Common myeloid progenitor, CD34-positive (primary cell): Measurements from ENCODE around the gene TMEM121.

Experiments
- CTCF ChIA-PET: fragments of 350-600 bp; sonication (Branson Sonifier 250); formaldehyde crosslinking; loops from one replicate; lab custom pipeline; 2021; ENCODE audit warnings: antibody characterized with exemption; lab: Charles Lee
- POLR2A ChIA-PET: fragments of 350-600 bp; sonication (Branson Sonifier 250); formaldehyde crosslinking; loops from one replicate; lab custom pipeline; 2021; ENCODE audit warnings: antibody characterized with exemption; lab: Charles Lee
- DNase-seq, 3 donors: peaks; one replicate each; pipeline versions ENCODE4 v3.0.0 to v3.0.0-alpha.2; 2013
- H3K27ac ChIP-seq, 2 experiments: 1 replicate in 1 of 2; 2 replicates in 1 of 2; pipeline ENCODE4 v1.7.0; 2013; ENCODE audit warnings: inconsistent platforms in 2 of 2, low read length in 2 of 2, mild to moderate bottlenecking in 2 of 2, low read depth in 1 of 2, moderate library complexity in 1 of 2; ENCODE audit not compliant: severe bottlenecking in 2 of 2, insufficient read depth in 1 of 2, poor library complexity in 1 of 2
- H3K27me3 ChIP-seq, 5 experiments: replicated peaks in 2 of 5; 1 replicate in 3 of 5; 2 replicates in 2 of 5; pipeline versions ENCODE4 v1.6.1 to v1.7.0; 2013; ENCODE audit warnings: low read length in 4 of 5, mild to moderate bottlenecking in 2 of 5, moderate library complexity in 2 of 5, inconsistent platforms in 1 of 5; ENCODE audit not compliant: insufficient read depth in 5 of 5, control insufficient read depth in 4 of 5
- H3K36me3 ChIP-seq, 4 experiments: 1 replicate in 2 of 4; 2 replicates in 2 of 4; pipeline versions ENCODE4 v1.6.1 to v1.7.0; 2013; ENCODE audit warnings: low read length in 3 of 4, control low read depth in 1 of 4, mild to moderate bottlenecking in 1 of 4; ENCODE audit not compliant: control insufficient read depth in 4 of 4, insufficient read depth in 4 of 4
- H3K4me1 ChIP-seq, 4 experiments: 1 replicate in 3 of 4; 2 replicates in 1 of 4; pipeline versions ENCODE4 v1.6.1 to v1.7.1; 2013; ENCODE audit warnings: low read length in 3 of 4, mild to moderate bottlenecking in 3 of 4, control low read depth in 1 of 4, inconsistent platforms in 1 of 4, moderate library complexity in 1 of 4; ENCODE audit not compliant: control insufficient read depth in 4 of 4, insufficient read depth in 4 of 4; ENCODE audit errors: control extremely low read depth in 1 of 4
- H3K4me3 ChIP-seq, 7 experiments: 1 replicate in 4 of 7; 2 replicates in 3 of 7; pipeline versions ENCODE4 v1.5.1 to v1.7.0; 2013; ENCODE audit warnings: mild to moderate bottlenecking in 7 of 7, low read length in 6 of 7, moderate library complexity in 6 of 7, inconsistent platforms in 2 of 7, low read depth in 2 of 7, control low read depth in 1 of 7; ENCODE audit not compliant: insufficient read depth in 4 of 7, control insufficient read depth in 1 of 7; ENCODE audit errors: extremely low read depth in 1 of 7
- H3K9me3 ChIP-seq, 5 experiments: 1 replicate in 4 of 5; 2 replicates in 1 of 5; pipeline versions ENCODE4 v1.6.1 to v1.7.1; 2013; ENCODE audit warnings: low read length in 4 of 5, mild to moderate bottlenecking in 2 of 5, inconsistent platforms in 1 of 5, low read depth in 1 of 5, moderate library complexity in 1 of 5; ENCODE audit not compliant: control insufficient read depth in 4 of 5, insufficient read depth in 2 of 5; ENCODE audit errors: control extremely low read depth in 1 of 5
- WGBS: methylation state at CpG from one replicate; pipeline ENCODE4 v1.1.5; 2013; ENCODE audit not compliant: insufficient coverage; 5-methylcytosine and 5-hydroxymethylcytosine counted together

Gene TMEM121

GRCh38 chr14:105503935-105504692 is 22.3 kb upstream of the TMEM121 start:
- ChIA-PET POLR2A (no interaction called here), CTCF (no interaction called here)
- Histone ChIP-seq H3K9me3 (no peaks in the 10 kb centered on the region), H3K27me3 (peaks cover 0 to 22% (median 6%) of the 10 kb centered on the region in 5 experiments), H3K4me1 (peaks cover 0 to 11% (median 5%) of the 10 kb centered on the region in 4 experiments), H3K27ac (no peak overlapping the region), H3K4me3 (no peak overlapping the region), H3K36me3 (peaks cover 0 to 2% (median 0%) of the 10 kb centered on the region in 4 experiments)
- DNase-seq: no peak
- WGBS: 82% methylated on average over 21 of the region's 29 CpGs

GRCh38 chr14:105505101-105505500 is 21.3 kb upstream of the TMEM121 start:
- no peaks in the 10 kb centered on the region for H3K36me3 ChIP-seq
- WGBS: 94% methylated on average over 15 of the region's 16 CpGs
- peaks cover 0 to 11% (median 5%) of the 10 kb centered on the region in 4 experiments for H3K4me1 ChIP-seq
- CTCF ChIA-PET: no interaction called here
- no peak overlapping the region for H3K4me3 ChIP-seq
- DNase-seq: no peak
- POLR2A ChIA-PET: no interaction called here
- H3K27me3 ChIP-seq: peaks cover 0 to 24% (median 6%) of the 10 kb centered on the region in 5 experiments
- no peak overlapping the region for H3K27ac ChIP-seq
- H3K9me3 ChIP-seq: no peaks in the 10 kb centered on the region

- POLR2A ChIA-PET: no interaction called here
- no peaks in the 10 kb centered on the region for H3K36me3 ChIP-seq
- no peak overlapping the region for H3K27ac ChIP-seq
- H3K9me3 ChIP-seq: no peaks in the 10 kb centered on the region
- WGBS: 24% methylated on average over 11 of the region's 17 CpGs
- H3K4me3 ChIP-seq: no peak overlapping the region
- no peak for DNase-seq
- H3K4me1 ChIP-seq: peaks cover 0 to 11% (median 5%) of the 10 kb centered on the region in 4 experiments
- CTCF ChIA-PET: interaction anchor here (0.6 to 0.7 kb wide), 2 partner anchors 25 to 443 kb away, joined by 3 to 5 read pairs; no protein-coding TSS in a partner anchor
- peaks cover 0 to 32% (median 11%) of the 10 kb centered on the region in 5 experiments for H3K27me3 ChIP-seq
Measured at GRCh38 chr14:105507247-105507646, 19.1 kb upstream of the TMEM121 start.

- CTCF ChIA-PET: no interaction called here
- 86% methylated on average over 15 of the region's 16 CpGs for WGBS
- peaks cover 0 to 35% (median 13%) of the 10 kb centered on the region in 5 experiments for H3K27me3 ChIP-seq
Measured at GRCh38 chr14:105508069-105508468, 18.3 kb upstream of the TMEM121 start.

GRCh38 chr14:105508601-105509000 is 17.8 kb upstream of the TMEM121 start:
- POLR2A ChIA-PET: no interaction called here
- H3K9me3 ChIP-seq: no peaks in the 10 kb centered on the region
- H3K36me3 ChIP-seq: no peaks in the 10 kb centered on the region
- 92% methylated on average over 11 of the region's 12 CpGs for WGBS
- CTCF ChIA-PET: no interaction called here
- H3K4me3 ChIP-seq: no peak overlapping the region
- peaks cover 0 to 35% (median 13%) of the 10 kb centered on the region in 5 experiments for H3K27me3 ChIP-seq
- DNase-seq: no peak
- peaks cover 0 to 11% (median 5%) of the 10 kb centered on the region in 4 experiments for H3K4me1 ChIP-seq
- H3K27ac ChIP-seq: no peak overlapping the region

More at GRCh38 chr14:105508069-105508468, 18.3 kb upstream of the TMEM121 start:
- Histone ChIP-seq H3K9me3 (no peaks in the 10 kb centered on the region), H3K4me3 (no peak overlapping the region), H3K27ac (no peak overlapping the region), H3K4me1 (peaks cover 0 to 11% (median 5%) of the 10 kb centered on the region in 4 experiments), H3K36me3 (no peaks in the 10 kb centered on the region)
- POLR2A ChIA-PET: no interaction called here
- no peak for DNase-seq

GRCh38 chr14:105517096-105517495 is 9.3 kb upstream of the TMEM121 start:
- no peaks in the 10 kb centered on the region for H3K4me1 ChIP-seq
- peaks cover 0 to 23% (median 5%) of the 10 kb centered on the region in 5 experiments for H3K27me3 ChIP-seq
- peaks cover 0 to 10% (median 4%) of the 10 kb centered on the region in 5 experiments for H3K9me3 ChIP-seq
- no peaks in the 10 kb centered on the region for H3K36me3 ChIP-seq
- H3K4me3 ChIP-seq: no peak overlapping the region
- 70% methylated on average over 5 of the region's 5 CpGs for WGBS
- DNase-seq: no peak
- ChIA-PET POLR2A (no interaction called here), CTCF (no interaction called here)
- no peak overlapping the region for H3K27ac ChIP-seq
